ENCODE data around the gene SULT2B1. TPM values are rescaled to one million over a fixed set of nuclear protein-coding genes. Genes with fewer than 3 reads are reported as not detected.

Gene SULT2B1
- total and polyA plus RNA-seq, 2 of the 4 experiments (the other 2 are of a cell fraction), result 0.09 TPM; not detected in 1

DNA sequence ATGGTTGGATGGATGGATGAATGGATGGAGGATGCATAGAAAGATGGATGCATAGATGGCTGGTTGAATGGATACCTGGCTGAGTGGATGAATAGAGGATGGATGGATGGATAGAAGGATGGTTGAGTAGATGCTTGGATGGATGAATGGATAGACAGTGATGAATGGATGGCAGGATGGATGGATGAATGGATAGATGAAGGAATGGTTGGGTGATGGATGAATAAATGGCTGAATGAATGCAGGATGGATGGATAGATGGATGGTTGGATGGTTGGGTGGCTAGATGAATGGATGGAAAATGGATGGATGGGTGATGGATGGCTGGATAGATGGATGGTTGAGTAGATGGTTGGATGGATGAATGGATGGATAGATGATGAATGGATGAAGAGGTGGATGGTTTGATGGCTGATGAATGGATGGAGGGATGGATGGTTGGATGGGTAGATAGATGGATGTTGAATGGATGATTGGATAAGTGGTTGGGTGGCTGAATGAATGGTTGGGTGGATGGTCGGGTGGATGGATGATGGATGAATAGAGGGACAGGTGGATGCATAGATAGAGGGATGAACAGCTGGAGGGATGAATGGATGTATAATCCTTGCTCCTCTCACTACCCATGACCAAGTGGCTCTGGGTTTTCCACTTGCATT is 3.6 kb upstream of the SULT2B1 start:
- peak overlapping the region; percentile 65 for H2BK5ac ChIP-seq (ENCODE audit: low read depth, low read length, poor library complexity, severe bottlenecking)
- DNase-seq (no peak), ATAC-seq (ENCODE audit: low read depth) (no peak)
- no peak overlapping the region for H3K4me3 ChIP-seq (ENCODE audit: insufficient read depth, low read depth, low read length)
- H4K5ac ChIP-seq (ENCODE audit: low read depth, low read length), result no peak overlapping the region
- no peak overlapping the region for H3K56ac ChIP-seq (ENCODE audit: extremely low read depth, insufficient read depth, low read length)
- no TSS peak for BruUV-seq (replicated peaks)
- no peak overlapping the region for H2AK9ac ChIP-seq (replicated peaks; ENCODE audit: low read depth, low read length, poor library complexity)
- H2BK15ac ChIP-seq (ENCODE audit: low read depth, low read length), result no peak overlapping the region
- WGBS, 2 experiments (ENCODE audit: extremely low coverage in 2 of 2, insufficient read length in 1 of 2), result no CpG with 5 or more reads among the region's 1 CpG
- no peaks in the 10 kb centered on the region for H3K36me3 ChIP-seq (ENCODE audit: control insufficient read depth, insufficient read depth, low read length)
- no peaks in the 10 kb centered on the region for H3K9me3 ChIP-seq (ENCODE audit: control insufficient read depth, insufficient read depth, low read length)
- peaks cover 2% of the 10 kb centered on the region for H3K4me1 ChIP-seq (ENCODE audit: control insufficient read depth, insufficient read depth, low read length)
- no peak overlapping the region for H2AK5ac ChIP-seq (ENCODE audit: low read depth, low read length)
- H3K79me1 ChIP-seq (ENCODE audit: low read depth in 1 of 2, low read length in 2 of 2), result no peaks in the 10 kb centered on the region
- CTCF ChIA-PET, result no interaction called here
- H4K91ac ChIP-seq (ENCODE audit: insufficient read depth, low read depth, low read length), result no peak overlapping the region
- H3K4me2 ChIP-seq (ENCODE audit: low read depth, low read length), result no peak overlapping the region
- H4K20me1 ChIP-seq (ENCODE audit: insufficient read depth, low read length), result no peaks in the 10 kb centered on the region
- no peaks in the 10 kb centered on the region for H3K9me1 ChIP-seq (ENCODE audit: insufficient read depth, low read length)
- no peak overlapping the region for H3K4ac ChIP-seq (ENCODE audit: low read depth, low read length)
- dilution Hi-C loops (cut with HindIII; ENCODE audit: low sequenced_read_pairs, unreplicated experiment), result no loop called here
- H3K23ac ChIP-seq (ENCODE audit: low read depth, low read length), result no peak overlapping the region
- no peak overlapping the region for H3K18ac ChIP-seq (ENCODE audit: low read depth, low read length)
- no peak overlapping the region for H4K8ac ChIP-seq (ENCODE audit: low read depth in 2 of 2, low read length in 2 of 2)
- no peak overlapping the region for H2BK120ac ChIP-seq (ENCODE audit: low read depth, low read length)
- intact Hi-C loops (cut with micrococcal nuclease), result no loop called here
- in situ Hi-C loops (cut with MboI; ENCODE audit: low sequenced_read_pairs), result no loop called here
- peaks cover 9% of the 10 kb centered on the region for H3K27me3 ChIP-seq (ENCODE audit: control insufficient read depth, insufficient read depth, low read length)
- POLR2A ChIA-PET (ENCODE audit: unreplicated experiment), result no interaction called here
- no peak overlapping the region for H2BK20ac ChIP-seq (ENCODE audit: low read depth, low read length)
- TF ChIP-seq POLR2A (IDR thresholded peaks at IDR 0.05; ENCODE audit: low read depth, low read length) (no peak), RCOR1 (IDR thresholded peaks at IDR 0.05; ENCODE audit: insufficient replicate concordance, low read length) (no peak), RAD21 (IDR thresholded peaks at IDR 0.05; ENCODE audit: low read length) (no peak)
- H3K27ac ChIP-seq (ENCODE audit: insufficient read depth, low read length), result no peak overlapping the region
- H3K14ac ChIP-seq (replicated peaks; ENCODE audit: low read depth, low read length), result no peak overlapping the region
- H3K9ac ChIP-seq (ENCODE audit: low read depth, low read length), result no peak overlapping the region
- H2AFZ ChIP-seq (replicated peaks; ENCODE audit: low read length, poor library complexity), result no peak overlapping the region
